ENCODE results near the gene DYNLRB2. TPM values are rescaled to one million over a fixed set of nuclear protein-coding genes. Genes with fewer than 3 reads are reported as not detected.
A peak's percentile ranks its signal among the peaks of the same experiment; 100 is the strongest.

DYNLRB2 gene
- total RNA-seq, 1 experiment from 2014 or later = not detected

- BruUV-seq (replicated peaks) = no TSS peak
- POLR2A ChIA-PET = interaction anchor here (0.7 kb wide), 1 partner anchor 504 kb away, joined by 3 read pairs; no protein-coding TSS in a partner anchor
- H3K4me1 Mint-ChIP-seq (ENCODE audit: insufficient read depth, unreplicated experiment) = no peaks in the 10 kb centered on the region
- H3K27ac Mint-ChIP-seq (ENCODE audit: low read depth, unreplicated experiment) = no peak overlapping the region
- H3K9me3 Mint-ChIP-seq (ENCODE audit: unreplicated experiment) = no peaks in the 10 kb centered on the region
- CTCF ChIA-PET = interaction anchor here (0.6 kb wide), 1 partner anchor 901 kb away, joined by 3 read pairs; no protein-coding TSS in a partner anchor
- H3K27me3 Mint-ChIP-seq (ENCODE audit: insufficient read depth, unreplicated experiment) = peaks cover 15% of the 10 kb centered on the region
- H3K36me3 Mint-ChIP-seq (ENCODE audit: insufficient read depth, unreplicated experiment) = no peaks in the 10 kb centered on the region
- intact Hi-C loops (cut with micrococcal nuclease) = no loop called here
- no peak overlapping the region for H3K4me3 Mint-ChIP-seq (ENCODE audit: unreplicated experiment)
- no peak for DNase-seq (ENCODE audit: unreplicated experiment)
- no peak for TF ChIP-seq CTCF (IDR thresholded peaks at IDR 0.05; ENCODE audit: unreplicated experiment)
Measured at GRCh38 chr16:80519189-80519588, 21.6 kb upstream of the DYNLRB2 start.

GRCh38 chr16:80525420-80525819 is 15.4 kb upstream of the DYNLRB2 start:
- BruUV-seq (replicated peaks) = no TSS peak
- no peaks in the 10 kb centered on the region for H3K9me3 Mint-ChIP-seq (ENCODE audit: unreplicated experiment)
- no peak for DNase-seq (ENCODE audit: unreplicated experiment)
- H3K27me3 Mint-ChIP-seq (ENCODE audit: insufficient read depth, unreplicated experiment) = peaks cover 18% of the 10 kb centered on the region
- H3K4me3 Mint-ChIP-seq (ENCODE audit: unreplicated experiment) = no peak overlapping the region
- intact Hi-C loops (cut with micrococcal nuclease) = no loop called here
- H3K4me1 Mint-ChIP-seq (ENCODE audit: insufficient read depth, unreplicated experiment) = no peaks in the 10 kb centered on the region
- TF ChIP-seq CTCF (IDR thresholded peaks at IDR 0.05; ENCODE audit: unreplicated experiment) = no peak
- H3K27ac Mint-ChIP-seq (ENCODE audit: low read depth, unreplicated experiment) = no peak overlapping the region
- CTCF ChIA-PET = interaction anchor here (0.6 to 2.0 kb wide), 15 partner anchors 9 to 1600 kb away, joined by 3 to 16 read pairs (median 3); no protein-coding TSS in a partner anchor
- POLR2A ChIA-PET = no interaction called here
- no peaks in the 10 kb centered on the region for H3K36me3 Mint-ChIP-seq (ENCODE audit: insufficient read depth, unreplicated experiment)

GRCh38 chr16:80526418-80527061 is 14.3 kb upstream of the DYNLRB2 start:
- H3K36me3 Mint-ChIP-seq (ENCODE audit: insufficient read depth, unreplicated experiment) = no peaks in the 10 kb centered on the region
- BruUV-seq (replicated peaks) = no TSS peak
- TF ChIP-seq CTCF (IDR thresholded peaks at IDR 0.05; ENCODE audit: unreplicated experiment) = peak; percentile 88
- peak; percentile 74 for DNase-seq (ENCODE audit: unreplicated experiment)
- H3K27ac Mint-ChIP-seq (ENCODE audit: low read depth, unreplicated experiment) = no peak overlapping the region
- no peaks in the 10 kb centered on the region for H3K9me3 Mint-ChIP-seq (ENCODE audit: unreplicated experiment)
- CTCF ChIA-PET = interaction anchor here (0.6 to 2.2 kb wide), 48 partner anchors 9 to 1943 kb away, joined by 3 to 19 read pairs (median 3); no protein-coding TSS in a partner anchor
- peaks cover 18% of the 10 kb centered on the region for H3K27me3 Mint-ChIP-seq (ENCODE audit: insufficient read depth, unreplicated experiment)
- no peaks in the 10 kb centered on the region for H3K4me1 Mint-ChIP-seq (ENCODE audit: insufficient read depth, unreplicated experiment)
- H3K4me3 Mint-ChIP-seq (ENCODE audit: unreplicated experiment) = no peak overlapping the region
- POLR2A ChIA-PET = interaction anchor here (0.7 kb wide), 1 partner anchor 249 kb away, joined by 3 read pairs; no protein-coding TSS in a partner anchor
- intact Hi-C loops (cut with micrococcal nuclease) = loop anchor here (1.0 kb wide), 2 partner anchors 298 to 326 kb away; no protein-coding TSS in a partner anchor

GRCh38 chr16:80527297-80527696 is 13.5 kb upstream of the DYNLRB2 start:
- peaks cover 25% of the 10 kb centered on the region for H3K27me3 Mint-ChIP-seq (ENCODE audit: insufficient read depth, unreplicated experiment)

More at GRCh38 chr16:80527297-80527696, 13.5 kb upstream of the DYNLRB2 start:
- DNase-seq (ENCODE audit: unreplicated experiment) = peak; percentile 54
- Mint-ChIP-seq H3K36me3 (ENCODE audit: insufficient read depth, unreplicated experiment) (no peaks in the 10 kb centered on the region), H3K27ac (ENCODE audit: low read depth, unreplicated experiment) (no peak overlapping the region), H3K4me3 (ENCODE audit: unreplicated experiment) (no peak overlapping the region), H3K9me3 (ENCODE audit: unreplicated experiment) (no peaks in the 10 kb centered on the region), H3K4me1 (ENCODE audit: insufficient read depth, unreplicated experiment) (no peaks in the 10 kb centered on the region)
- intact Hi-C loops (cut with micrococcal nuclease) = loop anchor here (1.0 kb wide), 2 partner anchors 297 to 325 kb away; no protein-coding TSS in a partner anchor
- peak; percentile 49 for TF ChIP-seq CTCF (IDR thresholded peaks at IDR 0.05; ENCODE audit: unreplicated experiment)
- ChIA-PET CTCF (interaction anchor here (0.6 to 2.2 kb wide), 37 partner anchors 9 to 1821 kb away, joined by 3 to 19 read pairs (median 3); no protein-coding TSS in a partner anchor), POLR2A (no interaction called here)
- no TSS peak for BruUV-seq (replicated peaks)
